Epithelial cell of esophagus (primary cell): ENCODE results near the gene ISCU.
"Not testable (repeated sequence)": the region's sequence is repeated elsewhere in the genome, so short reads cannot be mapped to it uniquely, and the experiment has no call there.

Source experiments
- DNase-seq: peaks from one replicate; pipeline ENCODE4 v3.0.0; 2010; ENCODE audit warnings: low read depth
- H3K4me3 ChIP-seq: 2 replicates; pipeline ENCODE4 v1.5.1; 2011; ENCODE audit warnings: mild to moderate bottlenecking, low read length, control low read depth
- TF ChIP-seq, protein P1 (sequence below): IDR thresholded peaks from 2 replicates; pipeline ENCODE4 v1.5.1; 2011; ENCODE audit warnings: low read depth, mild to moderate bottlenecking, low read length, control low read depth, inconsistent platforms; ENCODE audit not compliant: insufficient read depth; ENCODE audit errors: missing control alignments

The ISCU gene

DNA sequence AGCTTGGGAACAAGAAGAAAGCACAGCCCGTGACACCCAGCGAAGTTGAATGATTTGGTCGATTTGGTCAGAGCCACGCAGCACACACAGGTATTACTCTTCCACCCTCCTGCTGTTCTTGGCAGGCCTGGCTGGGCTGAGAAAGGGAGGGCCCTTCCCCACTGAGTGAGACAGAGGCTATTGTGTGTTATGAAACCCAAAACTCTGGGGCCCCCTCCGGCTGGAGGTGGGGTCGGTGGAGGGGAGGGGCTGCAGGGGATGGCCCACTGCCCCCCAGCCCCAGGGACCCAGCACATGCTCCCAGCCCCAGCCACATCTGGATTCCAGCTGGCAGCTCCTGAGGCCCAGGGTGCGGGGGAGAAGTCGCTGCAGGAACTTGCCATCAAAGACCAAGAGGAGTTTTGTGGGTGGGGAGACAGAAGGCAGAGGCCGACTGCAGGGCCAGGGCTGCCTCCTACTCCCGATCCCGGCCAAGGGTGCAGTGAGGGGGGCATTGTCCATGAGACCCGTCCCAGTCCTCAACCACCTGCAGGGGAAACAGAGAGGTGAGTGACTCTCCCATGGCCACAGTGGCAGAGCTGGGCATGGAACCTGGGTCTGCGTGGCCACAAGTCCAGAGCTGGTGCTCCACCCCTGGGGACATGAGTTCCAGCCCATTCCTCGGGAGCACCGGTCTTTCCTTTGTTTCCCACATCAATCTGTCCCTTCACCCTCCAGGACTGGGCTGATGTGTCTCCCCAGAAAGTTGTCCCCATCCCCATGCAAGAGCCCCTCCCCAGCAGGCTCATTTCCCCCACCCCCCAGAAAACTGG lies 26.8 kb downstream of the ISCU start:
- peak; percentile 25 for DNase-seq
- TF ChIP-seq, protein P1, sequence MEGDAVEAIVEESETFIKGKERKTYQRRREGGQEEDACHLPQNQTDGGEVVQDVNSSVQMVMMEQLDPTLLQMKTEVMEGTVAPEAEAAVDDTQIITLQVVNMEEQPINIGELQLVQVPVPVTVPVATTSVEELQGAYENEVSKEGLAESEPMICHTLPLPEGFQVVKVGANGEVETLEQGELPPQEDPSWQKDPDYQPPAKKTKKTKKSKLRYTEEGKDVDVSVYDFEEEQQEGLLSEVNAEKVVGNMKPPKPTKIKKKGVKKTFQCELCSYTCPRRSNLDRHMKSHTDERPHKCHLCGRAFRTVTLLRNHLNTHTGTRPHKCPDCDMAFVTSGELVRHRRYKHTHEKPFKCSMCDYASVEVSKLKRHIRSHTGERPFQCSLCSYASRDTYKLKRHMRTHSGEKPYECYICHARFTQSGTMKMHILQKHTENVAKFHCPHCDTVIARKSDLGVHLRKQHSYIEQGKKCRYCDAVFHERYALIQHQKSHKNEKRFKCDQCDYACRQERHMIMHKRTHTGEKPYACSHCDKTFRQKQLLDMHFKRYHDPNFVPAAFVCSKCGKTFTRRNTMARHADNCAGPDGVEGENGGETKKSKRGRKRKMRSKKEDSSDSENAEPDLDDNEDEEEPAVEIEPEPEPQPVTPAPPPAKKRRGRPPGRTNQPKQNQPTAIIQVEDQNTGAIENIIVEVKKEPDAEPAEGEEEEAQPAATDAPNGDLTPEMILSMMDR, result no peak
- no peak overlapping the region for H3K4me3 ChIP-seq

DNA sequence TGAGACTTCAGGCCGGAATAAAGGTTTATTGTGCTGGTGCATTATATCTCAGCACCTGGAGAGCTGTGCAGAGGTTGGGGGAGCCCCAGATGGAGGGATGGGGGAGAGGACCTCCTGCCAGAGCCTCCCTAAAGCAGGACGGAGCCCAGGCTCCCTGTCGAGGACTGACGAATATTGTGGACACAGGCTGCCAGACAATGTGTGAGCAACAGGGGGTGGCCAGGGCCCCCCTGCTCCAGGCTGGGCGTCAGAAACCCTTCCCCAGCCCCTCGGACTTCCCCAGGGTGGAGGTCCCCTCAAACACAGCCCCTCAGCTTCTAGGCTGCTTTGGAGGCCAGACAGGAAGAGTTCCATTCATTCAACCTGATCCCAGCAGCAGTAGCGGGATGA lies 27.4 kb downstream of the ISCU start:
- DNase-seq, result no peak
- TF ChIP-seq, protein P1, result no peak
- H3K4me3 ChIP-seq, result no peak overlapping the region

DNA sequence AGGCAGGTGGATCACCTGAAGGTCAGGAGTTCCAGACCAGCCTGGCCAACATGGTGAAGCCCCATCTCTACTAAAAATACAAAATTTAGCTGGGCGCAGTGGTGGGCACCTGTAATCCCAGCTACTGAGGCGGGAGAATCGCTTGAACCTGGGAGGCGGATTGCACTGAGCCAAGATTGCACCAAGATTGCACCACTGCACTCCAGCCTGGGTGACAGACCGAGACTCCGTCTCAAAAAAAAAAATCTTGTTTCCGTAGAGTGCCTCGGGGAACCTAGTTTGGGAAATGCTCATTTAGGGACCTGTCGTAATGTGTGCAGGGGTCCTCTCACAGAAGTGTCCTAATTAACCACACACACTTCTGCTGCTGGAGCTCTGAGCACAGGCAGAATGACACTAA lies 28.1 kb downstream of the ISCU start:
- DNase-seq, H3K4me3 ChIP-seq: not testable (repeated sequence)

GRCh38 chr12:108591267-108591980 lies 29.0 kb downstream of the ISCU start:
- DNase-seq, result no peak
- TF ChIP-seq, protein P1, result no peak
- no peak overlapping the region for H3K4me3 ChIP-seq

GRCh38 chr12:108592033-108592909 lies 29.9 kb downstream of the ISCU start:
- DNase-seq, result no peak
- TF ChIP-seq, protein P1, result no peak
- no peak overlapping the region for H3K4me3 ChIP-seq

DNA sequence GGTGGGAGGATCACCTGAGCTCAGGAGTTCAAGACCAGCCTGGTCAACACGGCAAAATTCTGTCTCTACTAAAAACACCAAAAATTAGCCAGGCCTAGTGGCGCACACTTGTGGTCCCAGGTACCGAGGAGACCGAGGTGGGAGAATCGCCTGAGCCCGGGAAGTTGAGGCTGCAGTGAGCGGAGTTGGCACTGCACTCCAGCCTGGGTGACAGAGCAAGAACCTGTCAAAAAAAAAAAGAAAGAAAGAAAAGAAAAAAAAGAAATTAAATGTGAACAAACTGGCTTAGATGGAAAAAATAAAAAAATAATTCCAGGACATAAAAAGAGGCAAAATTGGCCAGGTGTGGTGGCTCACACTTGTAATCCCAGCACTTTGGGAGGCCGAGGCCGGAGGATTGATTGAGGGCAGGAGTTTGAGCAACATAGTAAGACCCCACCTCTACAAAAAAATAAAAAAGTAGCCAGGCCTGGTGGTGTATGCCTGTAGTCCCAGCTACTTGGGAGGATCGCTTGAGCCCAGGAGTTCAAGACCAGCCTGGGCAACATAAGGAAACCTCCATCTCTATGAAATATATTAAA lies 32.0 kb downstream of the ISCU start:
- no peak overlapping the region for H3K4me3 ChIP-seq
- TF ChIP-seq, protein P1, result no peak
- DNase-seq, result no peak
